Neural progenitor cell (in vitro differentiated cells): ENCODE results near the gene ADTRP.

Experiments used
- EZH2phosphoT487 ChIP-seq: fragments of 200-600 bp; sonication (generic); IDR thresholded peaks from 2 replicates; pipeline ENCODE4 v1.6.1; 2017; ENCODE audit warnings: antibody characterized with exemption
- TF ChIP-seq, protein P1 (sequence below): fragments of 200-600 bp; sonication (generic); IDR thresholded peaks from 2 replicates; pipeline ENCODE4 v1.5.1; 2017; ENCODE audit warnings: antibody characterized with exemption, mild to moderate bottlenecking

GRCh38 chr6:11738661-11739375 lies 39.8 kb downstream of the ADTRP start:
- no peak for TF ChIP-seq EZH2phosphoT487
- TF ChIP-seq, protein P1, sequence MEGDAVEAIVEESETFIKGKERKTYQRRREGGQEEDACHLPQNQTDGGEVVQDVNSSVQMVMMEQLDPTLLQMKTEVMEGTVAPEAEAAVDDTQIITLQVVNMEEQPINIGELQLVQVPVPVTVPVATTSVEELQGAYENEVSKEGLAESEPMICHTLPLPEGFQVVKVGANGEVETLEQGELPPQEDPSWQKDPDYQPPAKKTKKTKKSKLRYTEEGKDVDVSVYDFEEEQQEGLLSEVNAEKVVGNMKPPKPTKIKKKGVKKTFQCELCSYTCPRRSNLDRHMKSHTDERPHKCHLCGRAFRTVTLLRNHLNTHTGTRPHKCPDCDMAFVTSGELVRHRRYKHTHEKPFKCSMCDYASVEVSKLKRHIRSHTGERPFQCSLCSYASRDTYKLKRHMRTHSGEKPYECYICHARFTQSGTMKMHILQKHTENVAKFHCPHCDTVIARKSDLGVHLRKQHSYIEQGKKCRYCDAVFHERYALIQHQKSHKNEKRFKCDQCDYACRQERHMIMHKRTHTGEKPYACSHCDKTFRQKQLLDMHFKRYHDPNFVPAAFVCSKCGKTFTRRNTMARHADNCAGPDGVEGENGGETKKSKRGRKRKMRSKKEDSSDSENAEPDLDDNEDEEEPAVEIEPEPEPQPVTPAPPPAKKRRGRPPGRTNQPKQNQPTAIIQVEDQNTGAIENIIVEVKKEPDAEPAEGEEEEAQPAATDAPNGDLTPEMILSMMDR, result no peak
